ENCODE results near the gene KIF19.

Gene KIF19

DNA sequence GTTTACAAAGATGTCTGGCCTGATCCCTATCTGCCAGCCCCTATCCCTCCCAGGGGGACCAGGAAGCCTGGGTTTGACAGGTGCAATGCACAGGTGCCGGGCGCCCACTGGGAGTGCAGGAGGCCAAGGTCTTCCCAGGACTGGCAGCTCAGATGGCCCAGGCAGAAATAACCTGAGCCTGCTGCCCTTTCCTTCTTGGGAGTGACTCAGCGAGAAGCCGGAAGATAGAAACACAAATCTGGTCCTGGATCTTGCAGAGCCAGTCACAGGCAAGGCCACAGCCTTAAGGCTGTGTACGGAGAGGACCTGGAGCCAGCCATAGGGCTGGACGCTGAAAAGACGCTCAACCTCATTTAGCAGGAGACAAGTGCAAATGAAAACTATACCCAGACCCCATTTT is 69.0 kb downstream of the KIF19 start:
- Histone ChIP-seq H3K79me2 (ENCODE audit: control insufficient read depth, insufficient read depth, low read length) (no peaks in the 10 kb centered on the region), H2BK120ac (ENCODE audit: low read depth, low read length) (no peak overlapping the region), H3K4me1 (ENCODE audit: control insufficient read depth, low read depth, low read length) (no peaks in the 10 kb centered on the region), H3K36me3 (ENCODE audit: control insufficient read depth, insufficient read depth, low read length) (no peaks in the 10 kb centered on the region), H4K5ac (ENCODE audit: low read length) (no peak overlapping the region), H3K56ac (ENCODE audit: low read length) (no peak overlapping the region), H3K4me3 (ENCODE audit: low read length) (no peak overlapping the region), H3K23ac (ENCODE audit: low read length) (no peak overlapping the region), H4K8ac (ENCODE audit: low read depth, low read length) (no peak overlapping the region), H3K4ac (ENCODE audit: low read depth, low read length) (no peak overlapping the region), H2BK15ac (replicated peaks; ENCODE audit: low read depth) (no peak overlapping the region), H3K18ac (ENCODE audit: low read length) (no peak overlapping the region), H3K9ac (ENCODE audit: low read length) (no peak overlapping the region), H3K4me2 (ENCODE audit: low read length) (no peak overlapping the region), H3K79me1 (ENCODE audit: low read length) (no peaks in the 10 kb centered on the region), H2AK5ac (ENCODE audit: low read length) (no peak overlapping the region), H3K27me3 (ENCODE audit: insufficient read depth, low read length, poor library complexity) (no peaks in the 10 kb centered on the region), H2BK5ac (ENCODE audit: low read length) (no peak overlapping the region), H3K27ac (ENCODE audit: low read depth, low read length) (no peak overlapping the region)
- no CpG with 5 or more reads among the region's 7 CpGs for WGBS (ENCODE audit: extremely low coverage, insufficient coverage, low lambda C conversion rate)
- DNase-seq, result no peak

GRCh38 chr17:74396567-74396966 is 70.5 kb downstream of the KIF19 start:
- DNase-seq, result no peak
- H3K27ac ChIP-seq (ENCODE audit: low read depth, low read length), result no peak overlapping the region
- no peak overlapping the region for H2BK5ac ChIP-seq (ENCODE audit: low read length)
- no peak overlapping the region for H4K8ac ChIP-seq (ENCODE audit: low read depth, low read length)
- no peak overlapping the region for H3K4ac ChIP-seq (ENCODE audit: low read depth, low read length)
- H3K4me1 ChIP-seq (ENCODE audit: control insufficient read depth, low read depth, low read length), result no peaks in the 10 kb centered on the region
- H3K23ac ChIP-seq (ENCODE audit: low read length), result no peak overlapping the region
- H3K9ac ChIP-seq (ENCODE audit: low read length), result no peak overlapping the region
- H2BK15ac ChIP-seq (replicated peaks; ENCODE audit: low read depth), result no peak overlapping the region
- no peak overlapping the region for H3K4me2 ChIP-seq (ENCODE audit: low read length)
- H3K4me3 ChIP-seq (ENCODE audit: low read length), result no peak overlapping the region
- H4K5ac ChIP-seq (ENCODE audit: low read length), result no peak overlapping the region
- H3K56ac ChIP-seq (ENCODE audit: low read length), result no peak overlapping the region
- no peaks in the 10 kb centered on the region for H3K79me2 ChIP-seq (ENCODE audit: control insufficient read depth, insufficient read depth, low read length)
- no peak overlapping the region for H3K18ac ChIP-seq (ENCODE audit: low read length)
- no peaks in the 10 kb centered on the region for H3K36me3 ChIP-seq (ENCODE audit: control insufficient read depth, insufficient read depth, low read length)
- H2BK120ac ChIP-seq (ENCODE audit: low read depth, low read length), result no peak overlapping the region
- no peaks in the 10 kb centered on the region for H3K27me3 ChIP-seq (ENCODE audit: insufficient read depth, low read length, poor library complexity)
- H3K79me1 ChIP-seq (ENCODE audit: low read length), result no peaks in the 10 kb centered on the region
- no peak overlapping the region for H2AK5ac ChIP-seq (ENCODE audit: low read length)
- WGBS (ENCODE audit: extremely low coverage, insufficient coverage, low lambda C conversion rate), result no CpG with 5 or more reads among the region's 4 CpGs

GRCh38 chr17:74402048-74402447 is 76.0 kb downstream of the KIF19 start:
- no CpG with 5 or more reads among the region's 7 CpGs for WGBS (ENCODE audit: extremely low coverage, insufficient coverage, low lambda C conversion rate)
- Histone ChIP-seq H3K23ac (ENCODE audit: low read length) (no peak overlapping the region), H3K36me3 (ENCODE audit: control insufficient read depth, insufficient read depth, low read length) (no peaks in the 10 kb centered on the region), H2BK120ac (ENCODE audit: low read depth, low read length) (no peak overlapping the region), H3K4me2 (ENCODE audit: low read length) (no peak overlapping the region), H3K18ac (ENCODE audit: low read length) (no peak overlapping the region), H3K79me1 (ENCODE audit: low read length) (no peaks in the 10 kb centered on the region), H4K8ac (ENCODE audit: low read depth, low read length) (no peak overlapping the region), H2BK5ac (ENCODE audit: low read length) (no peak overlapping the region), H3K56ac (ENCODE audit: low read length) (no peak overlapping the region), H3K27me3 (ENCODE audit: insufficient read depth, low read length, poor library complexity) (no peaks in the 10 kb centered on the region), H3K4ac (ENCODE audit: low read depth, low read length) (no peak overlapping the region), H3K79me2 (ENCODE audit: control insufficient read depth, insufficient read depth, low read length) (no peaks in the 10 kb centered on the region), H2AK5ac (ENCODE audit: low read length) (no peak overlapping the region), H3K27ac (ENCODE audit: low read depth, low read length) (no peak overlapping the region), H2BK15ac (replicated peaks; ENCODE audit: low read depth) (no peak overlapping the region), H3K4me1 (ENCODE audit: control insufficient read depth, low read depth, low read length) (peaks cover 6% of the 10 kb centered on the region), H3K9ac (ENCODE audit: low read length) (no peak overlapping the region), H4K5ac (ENCODE audit: low read length) (no peak overlapping the region), H3K4me3 (ENCODE audit: low read length) (no peak overlapping the region)
- DNase-seq, result no peak

GRCh38 chr17:74403512-74404137 is 77.6 kb downstream of the KIF19 start:
- Histone ChIP-seq H2BK120ac (ENCODE audit: low read depth, low read length) (no peak overlapping the region), H3K56ac (ENCODE audit: low read length) (peak overlapping the region; percentile 30), H3K79me1 (ENCODE audit: low read length) (no peaks in the 10 kb centered on the region), H3K4me3 (ENCODE audit: low read length) (no peak overlapping the region), H3K23ac (ENCODE audit: low read length) (no peak overlapping the region), H3K27me3 (ENCODE audit: insufficient read depth, low read length, poor library complexity) (no peaks in the 10 kb centered on the region), H4K5ac (ENCODE audit: low read length) (peak overlapping the region; percentile 87), H3K79me2 (ENCODE audit: control insufficient read depth, insufficient read depth, low read length) (no peaks in the 10 kb centered on the region), H2BK15ac (replicated peaks; ENCODE audit: low read depth) (no peak overlapping the region), H3K9ac (ENCODE audit: low read length) (no peak overlapping the region), H2AK5ac (ENCODE audit: low read length) (no peak overlapping the region), H3K4me2 (ENCODE audit: low read length) (no peak overlapping the region), H3K18ac (ENCODE audit: low read length) (no peak overlapping the region), H3K36me3 (ENCODE audit: control insufficient read depth, insufficient read depth, low read length) (no peaks in the 10 kb centered on the region), H3K27ac (ENCODE audit: low read depth, low read length) (peak overlapping the region; percentile 67), H4K8ac (ENCODE audit: low read depth, low read length) (no peak overlapping the region), H2BK5ac (ENCODE audit: low read length) (no peak overlapping the region), H3K4ac (ENCODE audit: low read depth, low read length) (no peak overlapping the region), H3K4me1 (ENCODE audit: control insufficient read depth, low read depth, low read length) (peaks cover 6% of the 10 kb centered on the region)
- DNase-seq, result peak; percentile 58
- WGBS (ENCODE audit: extremely low coverage, insufficient coverage, low lambda C conversion rate), result no CpG with 5 or more reads among the region's 12 CpGs

GRCh38 chr17:74404218-74404617 is 78.2 kb downstream of the KIF19 start:
- H3K4me1 ChIP-seq (ENCODE audit: control insufficient read depth, low read depth, low read length), result peaks cover 6% of the 10 kb centered on the region
- no peak overlapping the region for H3K18ac ChIP-seq (ENCODE audit: low read length)
- no peaks in the 10 kb centered on the region for H3K36me3 ChIP-seq (ENCODE audit: control insufficient read depth, insufficient read depth, low read length)
- H3K27me3 ChIP-seq (ENCODE audit: insufficient read depth, low read length, poor library complexity), result no peaks in the 10 kb centered on the region
- H4K5ac ChIP-seq (ENCODE audit: low read length), result no peak overlapping the region
- H4K8ac ChIP-seq (ENCODE audit: low read depth, low read length), result no peak overlapping the region
- no peak overlapping the region for H3K23ac ChIP-seq (ENCODE audit: low read length)
- no peak overlapping the region for H2BK15ac ChIP-seq (replicated peaks; ENCODE audit: low read depth)
- no peaks in the 10 kb centered on the region for H3K79me1 ChIP-seq (ENCODE audit: low read length)
- H3K4me2 ChIP-seq (ENCODE audit: low read length), result no peak overlapping the region
- H2BK120ac ChIP-seq (ENCODE audit: low read depth, low read length), result no peak overlapping the region
- no peak overlapping the region for H2BK5ac ChIP-seq (ENCODE audit: low read length)
- no CpG with 5 or more reads among the region's 7 CpGs for WGBS (ENCODE audit: extremely low coverage, insufficient coverage, low lambda C conversion rate)
- peak overlapping the region; percentile 5 for H3K9ac ChIP-seq (ENCODE audit: low read length)
- peak overlapping the region; percentile 67 for H3K27ac ChIP-seq (ENCODE audit: low read depth, low read length)
- peak; percentile 87 for DNase-seq
- no peaks in the 10 kb centered on the region for H3K79me2 ChIP-seq (ENCODE audit: control insufficient read depth, insufficient read depth, low read length)
- no peak overlapping the region for H3K4me3 ChIP-seq (ENCODE audit: low read length)
- H3K56ac ChIP-seq (ENCODE audit: low read length), result peak overlapping the region; percentile 68
- H3K4ac ChIP-seq (ENCODE audit: low read depth, low read length), result no peak overlapping the region
- H2AK5ac ChIP-seq (ENCODE audit: low read length), result no peak overlapping the region

GRCh38 chr17:74404789-74405188 is 78.8 kb downstream of the KIF19 start:
- no peaks in the 10 kb centered on the region for H3K79me2 ChIP-seq (ENCODE audit: control insufficient read depth, insufficient read depth, low read length)
- no peak overlapping the region for H4K5ac ChIP-seq (ENCODE audit: low read length)
- WGBS (ENCODE audit: extremely low coverage, insufficient coverage, low lambda C conversion rate), result no CpG with 5 or more reads among the region's 6 CpGs
- no peak overlapping the region for H2AK5ac ChIP-seq (ENCODE audit: low read length)
- no peaks in the 10 kb centered on the region for H3K79me1 ChIP-seq (ENCODE audit: low read length)
- no peak overlapping the region for H2BK5ac ChIP-seq (ENCODE audit: low read length)
- H3K27ac ChIP-seq (ENCODE audit: low read depth, low read length), result peak overlapping the region; percentile 48
- no peaks in the 10 kb centered on the region for H3K27me3 ChIP-seq (ENCODE audit: insufficient read depth, low read length, poor library complexity)
- H3K4me1 ChIP-seq (ENCODE audit: control insufficient read depth, low read depth, low read length), result peaks cover 6% of the 10 kb centered on the region
- no peak overlapping the region for H3K4ac ChIP-seq (ENCODE audit: low read depth, low read length)
- H3K4me3 ChIP-seq (ENCODE audit: low read length), result no peak overlapping the region
- no peak overlapping the region for H2BK15ac ChIP-seq (replicated peaks; ENCODE audit: low read depth)
- H3K4me2 ChIP-seq (ENCODE audit: low read length), result no peak overlapping the region
- no peak overlapping the region for H3K18ac ChIP-seq (ENCODE audit: low read length)
- no peaks in the 10 kb centered on the region for H3K36me3 ChIP-seq (ENCODE audit: control insufficient read depth, insufficient read depth, low read length)
- peak overlapping the region; percentile 44 for H3K56ac ChIP-seq (ENCODE audit: low read length)
- H3K9ac ChIP-seq (ENCODE audit: low read length), result peak overlapping the region; percentile 5
- H4K8ac ChIP-seq (ENCODE audit: low read depth, low read length), result no peak overlapping the region
- H3K23ac ChIP-seq (ENCODE audit: low read length), result no peak overlapping the region
- peak; percentile 53 for DNase-seq
- no peak overlapping the region for H2BK120ac ChIP-seq (ENCODE audit: low read depth, low read length)
